ENCODE measurements around the gene CDC42SE2. TPM values are rescaled to one million over a fixed set of nuclear protein-coding genes. Genes with fewer than 3 reads are reported as not detected.

Gene CDC42SE2, protein sequence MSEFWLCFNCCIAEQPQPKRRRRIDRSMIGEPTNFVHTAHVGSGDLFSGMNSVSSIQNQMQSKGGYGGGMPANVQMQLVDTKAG
- 6.7 and 15.1 TPM in 2 replicates for polyA plus RNA-seq (2011; rRNA removed)
- polyA minus RNA-seq (2011; rRNA and poly(A)+ RNA removed), result 7.2 and 7.9 TPM in 2 replicates

DNA sequence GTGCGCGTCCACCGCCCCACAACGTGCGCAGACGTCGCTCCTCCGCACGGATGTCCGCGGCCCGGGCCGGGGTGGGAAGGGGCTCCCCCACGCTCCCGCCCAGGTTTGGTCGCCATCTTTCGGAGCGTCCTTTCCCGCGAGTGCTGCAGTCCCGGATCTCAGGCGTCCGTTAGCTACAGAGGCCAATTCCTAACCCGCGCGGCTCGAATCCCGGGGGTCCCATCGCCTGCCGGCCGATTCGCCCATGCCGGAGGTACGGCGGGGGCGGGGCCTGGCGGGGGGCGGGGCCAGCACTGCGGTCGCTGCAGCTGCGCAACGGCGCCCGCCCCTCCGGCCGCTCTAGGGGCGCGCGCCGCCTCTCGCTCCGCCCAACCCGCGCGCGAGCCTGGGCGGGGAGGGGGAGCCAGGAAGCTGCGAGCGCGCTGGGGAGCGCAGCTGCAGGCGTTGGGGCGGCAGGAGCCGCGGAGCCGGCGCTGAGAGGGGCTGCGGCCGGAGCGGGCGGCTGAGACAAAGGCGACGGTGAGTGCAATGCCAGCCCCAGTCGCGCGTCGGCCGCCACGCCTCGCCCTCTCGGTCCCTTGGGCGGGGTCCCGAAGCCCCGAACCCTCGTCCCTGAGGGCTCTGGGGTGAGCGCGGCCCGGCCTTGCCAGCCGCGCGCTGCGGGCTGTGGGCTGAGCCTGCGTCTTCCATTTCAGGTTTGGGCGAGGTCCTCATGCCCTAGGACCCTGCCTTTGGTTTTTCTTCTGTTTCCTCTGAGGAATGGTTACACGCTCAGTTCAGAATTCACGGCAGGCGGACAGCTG, at the start of gene CDC42SE2:
Gene CDC42SE2, plus strand, starts transcription at position 406 of the 803 bp plus-strand sequence. CDS start 95,441 bp downstream, outside the sequence.
- H3K27me3 ChIP-seq (ENCODE audit: control insufficient read depth, insufficient read depth, low read length), result no peaks in the 10 kb centered on the region
- no peaks in the 10 kb centered on the region for H3K36me3 ChIP-seq (ENCODE audit: control insufficient read depth, insufficient read depth, low read length)
- DNase-seq (ENCODE audit: low read depth), result peak; percentile 26
- POLR2A ChIA-PET, result interaction anchor here (0.7 kb wide), 1 partner anchor 11 kb away, joined by 3 read pairs; no protein-coding TSS in a partner anchor
- CTCF ChIA-PET, result interaction anchor here (0.9 to 1.5 kb wide), 3 partner anchors 16 to 118 kb away, joined by 3 to 5 read pairs (median 5); no protein-coding TSS in a partner anchor
- peak within 1 kb of the TSS; percentile 81 for H3K4me3 ChIP-seq (ENCODE audit: low read depth, low read length)
- TF ChIP-seq, protein P1, sequence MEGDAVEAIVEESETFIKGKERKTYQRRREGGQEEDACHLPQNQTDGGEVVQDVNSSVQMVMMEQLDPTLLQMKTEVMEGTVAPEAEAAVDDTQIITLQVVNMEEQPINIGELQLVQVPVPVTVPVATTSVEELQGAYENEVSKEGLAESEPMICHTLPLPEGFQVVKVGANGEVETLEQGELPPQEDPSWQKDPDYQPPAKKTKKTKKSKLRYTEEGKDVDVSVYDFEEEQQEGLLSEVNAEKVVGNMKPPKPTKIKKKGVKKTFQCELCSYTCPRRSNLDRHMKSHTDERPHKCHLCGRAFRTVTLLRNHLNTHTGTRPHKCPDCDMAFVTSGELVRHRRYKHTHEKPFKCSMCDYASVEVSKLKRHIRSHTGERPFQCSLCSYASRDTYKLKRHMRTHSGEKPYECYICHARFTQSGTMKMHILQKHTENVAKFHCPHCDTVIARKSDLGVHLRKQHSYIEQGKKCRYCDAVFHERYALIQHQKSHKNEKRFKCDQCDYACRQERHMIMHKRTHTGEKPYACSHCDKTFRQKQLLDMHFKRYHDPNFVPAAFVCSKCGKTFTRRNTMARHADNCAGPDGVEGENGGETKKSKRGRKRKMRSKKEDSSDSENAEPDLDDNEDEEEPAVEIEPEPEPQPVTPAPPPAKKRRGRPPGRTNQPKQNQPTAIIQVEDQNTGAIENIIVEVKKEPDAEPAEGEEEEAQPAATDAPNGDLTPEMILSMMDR (IDR thresholded peaks at IDR 0.05; ENCODE audit: insufficient read depth, low read depth, low read length), result no peak

- no peak for DNase-seq (ENCODE audit: low read depth)
- Histone ChIP-seq H3K27me3 (ENCODE audit: control insufficient read depth, insufficient read depth, low read length) (no peaks in the 10 kb centered on the region), H3K36me3 (ENCODE audit: control insufficient read depth, insufficient read depth, low read length) (no peaks in the 10 kb centered on the region), H3K4me3 (ENCODE audit: low read depth, low read length) (no peak overlapping the region)
- ChIA-PET CTCF (no interaction called here), POLR2A (interaction anchor here (0.6 kb wide), 1 partner anchor 18 kb away, joined by 5 read pairs; no protein-coding TSS in a partner anchor)
- TF ChIP-seq, protein P1 (IDR thresholded peaks at IDR 0.05; ENCODE audit: insufficient read depth, low read depth, low read length), result no peak
Observed at GRCh38 chr5:131214609-131215227, 49.1 kb upstream of the CDC42SE2 start.

GRCh38 chr5:131217791-131218190, 46.1 kb upstream of the CDC42SE2 start:
- DNase-seq (ENCODE audit: low read depth), result no peak
- ChIA-PET CTCF (interaction anchor here (0.5 kb wide), 1 partner anchor 87 kb away, joined by 3 read pairs; no protein-coding TSS in a partner anchor), POLR2A (no interaction called here)
- no peak overlapping the region for H3K4me3 ChIP-seq (ENCODE audit: low read depth, low read length)
- TF ChIP-seq, protein P1 (IDR thresholded peaks at IDR 0.05; ENCODE audit: insufficient read depth, low read depth, low read length), result no peak
- H3K27me3 ChIP-seq (ENCODE audit: control insufficient read depth, insufficient read depth, low read length), result no peaks in the 10 kb centered on the region
- no peaks in the 10 kb centered on the region for H3K36me3 ChIP-seq (ENCODE audit: control insufficient read depth, insufficient read depth, low read length)

DNA sequence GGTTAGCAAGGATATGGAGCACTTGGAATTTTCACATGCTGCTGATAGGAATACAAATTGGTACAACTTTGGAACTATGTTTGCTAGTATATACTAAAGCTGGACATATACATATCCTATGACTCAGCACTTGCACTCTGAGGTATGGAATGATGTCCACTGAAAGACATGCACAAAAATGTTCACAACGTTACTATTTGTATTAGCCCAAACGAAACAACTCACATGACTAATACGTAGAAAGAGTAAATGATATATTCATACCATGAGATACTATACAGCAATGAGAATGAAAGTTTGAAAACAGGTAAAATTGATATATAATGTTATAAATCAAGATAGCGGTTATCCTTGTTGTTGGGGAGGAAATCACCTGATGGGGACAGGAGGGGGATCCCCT, 45.5 kb upstream of the CDC42SE2 start:
- CTCF ChIA-PET, result interaction anchor here (0.5 kb wide), 1 partner anchor 87 kb away, joined by 3 read pairs; no protein-coding TSS in a partner anchor
- POLR2A ChIA-PET, result no interaction called here

More for the DNA sequence above, 45.5 kb upstream of the CDC42SE2 start:
- Histone ChIP-seq H3K36me3 (ENCODE audit: control insufficient read depth, insufficient read depth, low read length) (no peaks in the 10 kb centered on the region), H3K4me3 (ENCODE audit: low read depth, low read length) (no peak overlapping the region), H3K27me3 (ENCODE audit: control insufficient read depth, insufficient read depth, low read length) (no peaks in the 10 kb centered on the region)
- DNase-seq (ENCODE audit: low read depth), result no peak
- TF ChIP-seq, protein P1 (IDR thresholded peaks at IDR 0.05; ENCODE audit: insufficient read depth, low read depth, low read length), result no peak

Data from BJ (cell line).